Measurements from ENCODE around the gene GALNT18.

DNA sequence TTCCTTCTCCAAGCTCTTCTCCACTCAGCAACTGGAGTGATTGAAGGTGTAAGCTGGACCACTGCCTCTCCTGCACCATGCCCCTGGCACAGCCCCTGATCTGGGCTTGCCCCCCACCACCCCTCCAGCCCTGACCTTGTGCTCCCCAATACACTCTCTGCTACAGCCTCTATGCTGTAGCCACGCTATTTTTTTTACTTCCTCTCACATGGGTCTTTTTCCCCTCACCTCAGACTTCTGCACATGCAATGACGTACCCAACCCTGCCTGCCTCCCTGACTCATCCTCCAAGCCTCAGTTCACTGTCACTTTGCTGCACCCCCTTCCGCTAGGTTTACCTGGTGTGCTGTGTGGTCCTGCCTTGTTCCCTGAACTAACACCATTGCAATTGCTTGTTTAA, 277.8 kb downstream of the GALNT18 start:
- TF ChIP-seq, protein P1, sequence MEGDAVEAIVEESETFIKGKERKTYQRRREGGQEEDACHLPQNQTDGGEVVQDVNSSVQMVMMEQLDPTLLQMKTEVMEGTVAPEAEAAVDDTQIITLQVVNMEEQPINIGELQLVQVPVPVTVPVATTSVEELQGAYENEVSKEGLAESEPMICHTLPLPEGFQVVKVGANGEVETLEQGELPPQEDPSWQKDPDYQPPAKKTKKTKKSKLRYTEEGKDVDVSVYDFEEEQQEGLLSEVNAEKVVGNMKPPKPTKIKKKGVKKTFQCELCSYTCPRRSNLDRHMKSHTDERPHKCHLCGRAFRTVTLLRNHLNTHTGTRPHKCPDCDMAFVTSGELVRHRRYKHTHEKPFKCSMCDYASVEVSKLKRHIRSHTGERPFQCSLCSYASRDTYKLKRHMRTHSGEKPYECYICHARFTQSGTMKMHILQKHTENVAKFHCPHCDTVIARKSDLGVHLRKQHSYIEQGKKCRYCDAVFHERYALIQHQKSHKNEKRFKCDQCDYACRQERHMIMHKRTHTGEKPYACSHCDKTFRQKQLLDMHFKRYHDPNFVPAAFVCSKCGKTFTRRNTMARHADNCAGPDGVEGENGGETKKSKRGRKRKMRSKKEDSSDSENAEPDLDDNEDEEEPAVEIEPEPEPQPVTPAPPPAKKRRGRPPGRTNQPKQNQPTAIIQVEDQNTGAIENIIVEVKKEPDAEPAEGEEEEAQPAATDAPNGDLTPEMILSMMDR (conservative IDR thresholded peaks at IDR 0.05), result no peak
- TF ChIP-seq EZH2 (IDR thresholded peaks at IDR 0.05; ENCODE audit: low read depth), result no peak
